ENCODE data around the gene MAP7D1.
A peak's percentile ranks its signal among the peaks of the same experiment; 100 is the strongest.
"Not testable (repeated sequence)": the region's sequence is repeated elsewhere in the genome, so short reads cannot be mapped to it uniquely, and the experiment has no call there.

The MAP7D1 gene

GRCh38 chr1:36154765-36155407, 1.1 kb upstream of the MAP7D1 start:
- DNase-seq = no peak

- DNase-seq = peak; percentile 18
These were observed 562 bp downstream of the MAP7D1 start for GRCh38 chr1:36156329-36157114.

- peak; percentile 14 for DNase-seq
These were observed 1.3 kb downstream of the MAP7D1 start for GRCh38 chr1:36157115-36157903.

- no peak for DNase-seq
These were observed 2.2 kb downstream of the MAP7D1 start for GRCh38 chr1:36157973-36158826.

GRCh38 chr1:36158827-36159252, 2.9 kb downstream of the MAP7D1 start:
- DNase-seq = not testable (repeated sequence)

- DNase-seq = no peak
These were observed 3.8 kb downstream of the MAP7D1 start for GRCh38 chr1:36159614-36160387.

GRCh38 chr1:36160388-36160948, 4.5 kb downstream of the MAP7D1 start:
- no peak for DNase-seq

- DNase-seq = peak; percentile 90
These were observed 5.1 kb downstream of the MAP7D1 start for GRCh38 chr1:36160949-36161485.

- DNase-seq = peak; percentile 86
These were observed 5.9 kb downstream of the MAP7D1 start for GRCh38 chr1:36161641-36162531.

- no peak for DNase-seq
These were observed 6.8 kb downstream of the MAP7D1 start for GRCh38 chr1:36162680-36163239.

GRCh38 chr1:36163426-36163825, 7.5 kb downstream of the MAP7D1 start:
- DNase-seq = no peak

- DNase-seq = no peak
These were observed 8.4 kb downstream of the MAP7D1 start for GRCh38 chr1:36164361-36164760.

GRCh38 chr1:36165145-36165544, 9.2 kb downstream of the MAP7D1 start:
- DNase-seq = no peak

- no peak for DNase-seq
These were observed 10.2 kb downstream of the MAP7D1 start for GRCh38 chr1:36166136-36166535.

- DNase-seq = no peak
These were observed 11.3 kb downstream of the MAP7D1 start for GRCh38 chr1:36166938-36167905.

- DNase-seq = no peak
These were observed 12.6 kb downstream of the MAP7D1 start for GRCh38 chr1:36168514-36168913.

- no peak for DNase-seq
These were observed 14.9 kb downstream of the MAP7D1 start for GRCh38 chr1:36170643-36171412.

Measured in MV-4-11 (cell line).